IPS-15b (cell line): ENCODE results near the gene NEDD4L.

Source experiments
- H3K27me3 ChIP-seq: one replicate; pipeline ENCODE4 v1.6.1; 2013; ENCODE audit warnings: low read length; ENCODE audit not compliant: control insufficient read depth, insufficient read depth
- H3K36me3 ChIP-seq: one replicate; pipeline ENCODE4 v1.6.1; 2013; ENCODE audit warnings: low read length; ENCODE audit not compliant: control insufficient read depth, insufficient read depth
- H3K4me1 ChIP-seq: one replicate; pipeline ENCODE4 v1.6.1; 2013; ENCODE audit warnings: mild to moderate bottlenecking, low read length; ENCODE audit not compliant: control insufficient read depth, insufficient read depth
- H3K4me3 ChIP-seq: one replicate; pipeline ENCODE4 v1.5.1; 2013; ENCODE audit warnings: low read depth, low read length
- H3K9ac ChIP-seq: one replicate; pipeline ENCODE4 v1.6.1; 2013; ENCODE audit warnings: low read depth, mild to moderate bottlenecking, low read length
- H3K9me3 ChIP-seq: one replicate; pipeline ENCODE4 v1.6.1; 2013; ENCODE audit warnings: mild to moderate bottlenecking, low read length; ENCODE audit not compliant: control insufficient read depth, insufficient read depth

The NEDD4L gene

DNA sequence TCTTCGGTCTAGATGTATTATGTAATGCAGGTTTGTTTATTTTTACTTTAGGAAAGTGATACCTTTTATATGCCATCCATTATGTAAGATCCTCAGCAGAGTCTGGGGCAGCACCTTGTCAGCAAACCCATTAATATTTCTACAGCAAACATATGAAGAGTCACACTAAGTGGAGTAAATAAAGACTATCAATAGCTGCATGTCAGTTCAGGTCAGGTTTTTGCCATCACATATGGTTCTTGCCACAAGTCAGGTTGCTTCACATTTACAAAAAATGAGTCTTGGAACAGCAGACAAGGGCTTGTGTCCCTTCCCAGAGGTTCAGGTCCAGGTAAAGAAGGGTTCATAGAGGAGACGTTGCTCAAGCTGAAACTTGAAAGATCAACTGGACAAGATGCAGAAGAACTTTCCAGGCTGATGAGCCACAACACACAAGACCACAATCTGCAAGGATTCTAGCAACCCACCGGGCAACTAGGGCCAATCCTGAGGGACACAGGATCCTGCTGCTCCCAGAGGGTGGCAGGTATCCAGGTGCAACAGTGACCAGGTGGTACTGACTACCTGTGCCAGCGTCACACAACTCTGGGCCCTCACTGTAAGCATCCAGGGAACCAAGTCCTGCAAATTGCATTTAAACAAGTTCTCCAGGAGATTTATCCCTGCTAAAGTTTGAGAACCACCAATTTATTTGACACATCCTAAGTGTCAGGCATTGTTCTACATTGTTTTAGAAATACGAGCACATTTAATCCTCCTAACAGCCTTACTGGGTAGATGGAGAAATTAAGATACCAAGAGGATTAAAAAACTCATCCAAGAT is 369.0 kb downstream of the NEDD4L start:
- no peaks in the 10 kb centered on the region for H3K4me1 ChIP-seq
- H3K9ac ChIP-seq = no peak overlapping the region
- no peak overlapping the region for H3K4me3 ChIP-seq
- H3K9me3 ChIP-seq = no peaks in the 10 kb centered on the region
- no peaks in the 10 kb centered on the region for H3K36me3 ChIP-seq
- H3K27me3 ChIP-seq = no peaks in the 10 kb centered on the region

DNA sequence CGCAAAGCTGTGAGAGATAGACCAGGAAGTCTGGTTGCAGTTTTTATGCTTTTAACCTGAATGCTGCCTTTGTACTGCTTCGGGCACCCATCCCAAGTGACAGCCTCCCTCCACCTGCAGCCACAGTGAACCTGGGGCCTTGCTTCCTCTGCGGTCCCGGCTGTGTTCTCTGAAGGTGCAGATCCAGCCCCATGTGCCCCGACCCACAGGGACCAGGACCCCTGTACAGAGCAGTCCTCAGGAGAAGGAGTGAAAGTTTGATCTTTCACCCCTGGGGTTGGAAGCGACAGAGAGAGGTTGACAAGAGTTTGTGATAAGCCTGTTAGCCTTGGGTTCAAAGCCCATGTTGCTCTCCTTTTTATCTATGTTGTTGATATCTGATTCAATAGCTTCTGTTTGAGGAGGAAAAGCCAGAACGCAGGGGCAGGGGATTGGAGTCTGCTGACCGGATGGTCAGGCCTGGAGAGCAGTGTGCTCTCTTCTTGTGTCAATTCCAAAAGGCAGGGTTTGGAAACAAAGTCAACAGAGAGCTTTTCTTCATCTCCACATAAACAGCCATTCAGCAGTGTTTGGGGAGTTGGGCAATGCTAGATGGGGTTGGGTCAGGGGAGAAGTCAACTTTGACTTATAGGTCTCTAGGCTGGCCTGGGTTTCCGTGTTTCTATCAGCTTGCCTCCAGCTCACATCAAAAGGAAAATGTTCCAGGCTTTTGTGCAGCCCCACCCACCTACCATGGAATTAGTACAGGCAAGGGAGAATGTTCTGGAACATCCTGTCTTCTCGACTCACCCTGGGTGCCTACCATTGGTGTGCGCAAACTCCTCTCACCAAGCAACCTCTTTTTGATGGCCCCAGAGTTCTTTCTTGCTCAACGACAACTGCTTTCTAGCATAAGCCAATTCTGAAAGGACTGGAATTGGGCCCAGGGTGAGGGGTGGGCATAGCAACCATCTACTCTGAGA is 369.9 kb downstream of the NEDD4L start:
- H3K9me3 ChIP-seq = no peaks in the 10 kb centered on the region
- no peaks in the 10 kb centered on the region for H3K4me1 ChIP-seq
- H3K27me3 ChIP-seq = no peaks in the 10 kb centered on the region

DNA sequence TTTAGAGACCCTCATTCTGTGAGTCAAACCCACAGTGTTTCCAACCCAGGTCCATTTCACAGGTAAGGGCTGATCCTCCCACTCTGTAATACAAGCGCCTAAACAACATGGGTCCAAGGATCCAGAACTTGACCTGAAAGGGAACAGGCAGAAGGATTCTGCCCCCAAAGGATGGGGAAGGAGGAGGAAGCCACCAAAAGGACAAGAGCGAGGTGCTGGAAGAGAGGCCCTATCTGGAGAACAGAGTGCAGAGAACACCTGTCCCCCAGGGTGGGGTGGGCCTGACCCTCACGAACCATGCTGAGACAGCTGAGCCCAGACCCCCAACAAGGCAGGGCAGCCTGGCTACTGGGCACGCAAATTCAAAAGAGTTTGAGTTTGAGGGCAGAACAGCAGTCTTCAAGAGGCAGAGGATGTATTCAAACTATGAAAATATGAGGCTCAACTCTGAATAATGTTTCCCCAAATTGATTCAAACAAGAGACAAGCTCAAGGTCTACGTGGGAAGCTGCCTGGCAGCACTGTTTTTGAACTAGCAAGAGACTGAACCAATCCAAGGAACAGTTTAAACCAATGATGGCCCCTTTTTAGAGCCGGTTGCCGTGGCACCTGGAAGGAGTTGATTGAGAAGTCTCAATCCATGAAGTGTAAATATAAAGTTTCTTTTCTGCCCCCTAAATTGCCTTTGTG is 372.1 kb downstream of the NEDD4L start:
- H3K4me1 ChIP-seq = no peaks in the 10 kb centered on the region
- no peaks in the 10 kb centered on the region for H3K36me3 ChIP-seq
- H3K9ac ChIP-seq = no peak overlapping the region
- H3K9me3 ChIP-seq = no peaks in the 10 kb centered on the region
- H3K27me3 ChIP-seq = no peaks in the 10 kb centered on the region
- H3K4me3 ChIP-seq = no peak overlapping the region

More for the DNA sequence above, 369.9 kb downstream of the NEDD4L start:
- Histone ChIP-seq H3K4me3 (no peak overlapping the region), H3K9ac (no peak overlapping the region), H3K36me3 (no peaks in the 10 kb centered on the region)

DNA sequence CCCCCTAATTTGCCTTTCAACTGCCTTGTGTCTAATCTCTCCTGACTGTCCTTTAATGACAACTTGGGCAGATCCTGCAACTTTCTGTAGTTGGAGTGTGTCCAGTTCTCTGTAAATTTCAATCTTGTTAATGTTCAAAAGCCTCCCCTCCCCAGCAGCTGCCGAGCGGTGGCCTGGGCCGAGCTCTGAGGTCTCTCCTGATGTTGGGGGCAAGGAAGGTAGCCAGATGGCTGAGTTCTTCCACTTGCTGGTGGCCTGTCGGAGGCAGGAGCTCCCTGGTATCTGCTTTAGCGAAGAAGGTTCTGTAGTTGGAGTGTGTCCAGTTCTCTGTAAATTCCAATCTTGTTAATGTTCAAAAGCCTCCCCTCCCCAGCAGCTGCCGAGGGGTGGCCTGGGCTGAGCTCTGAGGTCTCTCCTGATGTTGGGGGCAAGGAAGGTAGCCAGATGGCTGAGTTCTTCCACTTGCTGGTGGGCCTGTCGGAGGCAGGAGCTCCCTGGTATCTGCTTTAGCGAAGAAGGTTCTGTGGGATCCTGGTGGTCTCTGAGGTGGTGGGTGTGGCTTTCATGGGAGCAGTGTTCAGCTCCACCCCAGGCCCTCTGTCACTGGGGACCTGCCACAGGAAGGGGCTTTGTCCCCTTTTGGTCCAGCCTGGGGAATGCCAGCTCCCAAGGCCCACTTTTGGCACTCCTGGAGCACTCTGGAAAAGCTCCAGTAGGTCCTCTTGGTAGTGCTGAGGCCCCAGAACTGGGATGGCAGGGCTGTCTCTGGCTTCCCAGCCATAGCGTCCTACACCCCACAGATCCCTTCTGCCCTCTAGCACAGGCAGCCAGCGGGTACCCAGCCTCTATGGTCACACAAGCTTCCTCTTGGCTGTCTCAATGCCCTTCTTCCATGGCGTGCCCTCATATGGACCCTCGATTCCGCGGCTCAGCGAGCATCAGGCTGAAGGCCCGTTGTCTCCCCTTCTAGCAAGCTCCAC is 373.0 kb downstream of the NEDD4L start:
- H3K36me3 ChIP-seq = no peaks in the 10 kb centered on the region
- no peaks in the 10 kb centered on the region for H3K4me1 ChIP-seq
- no peaks in the 10 kb centered on the region for H3K9me3 ChIP-seq
- no peak overlapping the region for H3K9ac ChIP-seq
- H3K27me3 ChIP-seq = no peaks in the 10 kb centered on the region
- H3K4me3 ChIP-seq = no peak overlapping the region

DNA sequence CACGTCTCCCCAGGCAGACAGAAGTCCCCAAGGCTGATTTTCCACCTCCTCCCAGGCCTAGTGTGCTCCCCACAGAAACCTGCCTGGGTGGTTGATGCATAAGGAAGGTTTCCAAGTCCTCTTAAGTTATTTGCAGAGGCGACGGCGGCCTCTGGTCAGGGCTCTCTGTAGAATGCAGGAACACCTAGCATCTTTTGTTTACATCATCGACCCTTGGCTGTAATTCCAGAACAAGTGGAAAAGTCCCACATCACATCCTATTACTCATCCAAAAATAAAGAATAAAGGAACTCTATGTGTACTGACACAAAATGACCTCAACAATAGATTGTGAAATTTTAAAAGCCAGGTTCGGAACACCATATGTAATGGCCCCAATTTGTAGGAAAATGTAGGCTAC is 373.7 kb downstream of the NEDD4L start:
- Histone ChIP-seq H3K36me3 (no peaks in the 10 kb centered on the region), H3K4me3 (no peak overlapping the region), H3K4me1 (no peaks in the 10 kb centered on the region), H3K9me3 (no peaks in the 10 kb centered on the region), H3K27me3 (no peaks in the 10 kb centered on the region), H3K9ac (no peak overlapping the region)

DNA sequence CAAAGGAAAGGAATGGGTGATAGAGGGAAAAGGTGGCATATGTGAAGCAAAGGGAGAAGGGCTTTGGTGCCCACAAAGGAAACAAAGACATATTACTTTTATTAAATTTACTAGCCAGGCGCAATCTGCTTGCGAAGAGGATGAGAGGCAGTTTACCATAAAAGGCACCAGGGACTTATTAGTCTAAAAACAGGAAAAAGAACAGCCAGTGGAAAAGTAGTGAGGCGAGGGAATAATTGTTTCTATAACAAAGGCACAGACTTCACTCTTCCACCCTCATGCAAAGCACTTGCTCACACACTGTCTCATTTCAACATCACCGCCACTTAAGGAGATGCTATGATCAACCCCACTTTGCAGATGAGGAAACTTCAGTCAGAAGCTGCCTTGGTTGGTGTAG is 374.3 kb downstream of the NEDD4L start:
- H3K4me3 ChIP-seq = no peak overlapping the region
- H3K27me3 ChIP-seq = no peaks in the 10 kb centered on the region
- H3K4me1 ChIP-seq = no peaks in the 10 kb centered on the region
- H3K9me3 ChIP-seq = no peaks in the 10 kb centered on the region
- H3K9ac ChIP-seq = no peak overlapping the region
- H3K36me3 ChIP-seq = no peaks in the 10 kb centered on the region

DNA sequence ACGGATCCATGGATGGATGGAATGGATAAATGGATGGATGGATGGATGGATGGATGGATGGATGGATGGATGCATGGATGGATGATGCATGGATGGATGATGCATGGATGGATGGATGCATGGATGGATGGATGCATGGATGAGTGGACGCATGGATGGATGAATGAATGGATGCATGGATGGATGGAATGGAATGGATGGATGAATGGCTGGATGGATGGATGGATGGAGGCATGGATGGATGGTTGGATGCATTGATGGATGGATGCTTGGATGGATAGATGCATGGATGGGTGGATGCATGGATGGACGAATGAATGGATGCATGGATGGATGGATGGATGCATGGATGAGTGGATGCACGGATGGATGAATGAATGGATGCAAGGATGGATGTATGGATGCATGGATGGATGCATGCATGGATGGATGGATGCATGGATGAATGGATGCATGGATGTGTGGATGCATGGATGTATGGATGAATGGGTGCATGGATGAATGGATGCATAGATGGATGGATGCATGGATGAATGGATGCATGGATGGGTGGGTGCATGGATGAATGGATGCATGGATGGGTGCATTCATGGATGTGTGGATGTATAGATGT is 375.7 kb downstream of the NEDD4L start:
- Histone ChIP-seq H3K4me1 (no peaks in the 10 kb centered on the region), H3K36me3 (no peaks in the 10 kb centered on the region), H3K4me3 (no peak overlapping the region), H3K27me3 (no peaks in the 10 kb centered on the region), H3K9me3 (no peaks in the 10 kb centered on the region), H3K9ac (no peak overlapping the region)

DNA sequence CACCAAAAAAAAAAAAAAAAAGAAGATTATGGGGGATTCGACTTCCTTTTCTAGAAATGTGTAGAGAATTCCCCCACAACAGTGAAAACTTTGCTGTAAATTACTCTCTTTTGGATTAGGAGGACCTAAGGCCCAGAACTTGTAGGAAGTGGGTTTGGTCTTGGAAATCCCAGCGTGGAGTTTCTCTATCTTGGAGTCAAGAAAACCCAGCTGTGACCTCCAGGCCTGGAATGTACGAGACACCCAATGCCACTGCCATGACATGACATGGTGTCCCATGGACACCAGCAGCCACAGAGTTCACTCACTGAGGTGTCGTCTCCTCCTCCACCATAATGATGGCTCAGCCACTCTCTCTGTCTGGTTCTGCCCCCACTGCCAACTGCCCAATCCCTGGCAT is 382.6 kb downstream of the NEDD4L start:
- Histone ChIP-seq H3K4me1 (no peaks in the 10 kb centered on the region), H3K27me3 (no peaks in the 10 kb centered on the region), H3K9ac (no peak overlapping the region), H3K9me3 (no peaks in the 10 kb centered on the region), H3K36me3 (no peaks in the 10 kb centered on the region), H3K4me3 (no peak overlapping the region)

DNA sequence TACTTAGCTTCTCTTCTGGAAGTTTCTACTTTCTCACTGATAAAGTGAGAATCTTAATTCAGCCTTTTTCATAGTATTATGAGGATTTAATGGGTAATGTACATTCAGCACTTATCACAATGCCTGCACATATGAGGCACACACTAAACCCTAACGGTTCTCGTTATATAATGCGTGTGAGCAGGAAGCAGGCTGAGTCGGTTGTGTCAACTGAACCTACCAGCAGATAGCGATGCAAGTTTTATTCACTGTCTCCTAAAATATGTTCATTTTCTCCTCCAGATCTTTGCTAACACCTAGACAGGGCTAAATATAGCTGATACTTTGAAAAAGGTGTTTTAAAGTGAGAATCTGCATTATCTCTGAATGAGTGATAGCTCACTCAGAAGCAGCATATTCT is 383.3 kb downstream of the NEDD4L start:
- no peak overlapping the region for H3K9ac ChIP-seq
- no peaks in the 10 kb centered on the region for H3K27me3 ChIP-seq
- no peaks in the 10 kb centered on the region for H3K36me3 ChIP-seq
- H3K9me3 ChIP-seq = no peaks in the 10 kb centered on the region
- no peak overlapping the region for H3K4me3 ChIP-seq
- no peaks in the 10 kb centered on the region for H3K4me1 ChIP-seq

DNA sequence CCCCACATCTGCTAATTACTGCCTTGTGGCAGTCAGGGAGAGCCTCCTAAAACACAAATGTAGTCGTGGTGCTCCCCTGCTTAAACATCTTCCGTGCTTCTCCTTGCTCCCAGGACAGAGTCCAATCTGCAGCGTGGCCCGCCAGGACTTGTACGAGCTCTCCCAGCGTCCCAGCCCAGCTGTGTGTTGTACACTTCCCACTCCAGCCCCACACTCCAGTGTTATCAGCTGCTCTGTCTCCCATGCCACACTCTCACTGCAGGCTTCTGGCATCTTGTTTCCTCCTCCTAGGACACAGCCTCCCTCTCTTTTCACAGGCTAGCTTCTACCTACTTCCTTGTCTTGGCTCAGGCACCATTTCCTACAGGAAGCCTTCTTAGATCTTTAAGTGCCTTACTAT is 385.4 kb downstream of the NEDD4L start:
- Histone ChIP-seq H3K9ac (no peak overlapping the region), H3K36me3 (no peaks in the 10 kb centered on the region), H3K27me3 (no peaks in the 10 kb centered on the region), H3K4me1 (no peaks in the 10 kb centered on the region), H3K4me3 (no peak overlapping the region), H3K9me3 (no peaks in the 10 kb centered on the region)
